Spleen (tissue), 7 donors: Measurements from ENCODE around the gene ACSF3.

Source experiments
- POLR2AphosphoS5 ChIP-seq, 3 donors: sonication (generic); formaldehyde crosslinking; IDR thresholded peaks; one replicate each; pipeline ENCODE4 v1.5.1; 2017; ENCODE audit warnings: antibody characterized with exemption in 3 of 3
- TF ChIP-seq, protein P1 (sequence below), 11 experiments: fragments of 200-600 bp in 7 of 11; fragments of 450-650 bp in 4 of 11; sonication (generic) in 4 of 11; IDR thresholded peaks in 8 of 11; conservative IDR thresholded peaks in 3 of 11; 1 replicate in 7 of 11; 2 replicates in 4 of 11; pipeline versions ENCODE4 v1.4.0 to v1.8.0; 2016 to 2021; ENCODE audit warnings: antibody characterized with exemption in 11 of 11, inconsistent platforms in 4 of 11, mild to moderate bottlenecking in 1 of 11
- donor health status: DM: no; HTN: no; CAD: no; lungs with moderate emphysema.
- donor health status: DM: no; HTN: no; CAD: no.
- donor health status: DM: no; HTN: no; CAD: no.

- TF ChIP-seq, protein P1, sequence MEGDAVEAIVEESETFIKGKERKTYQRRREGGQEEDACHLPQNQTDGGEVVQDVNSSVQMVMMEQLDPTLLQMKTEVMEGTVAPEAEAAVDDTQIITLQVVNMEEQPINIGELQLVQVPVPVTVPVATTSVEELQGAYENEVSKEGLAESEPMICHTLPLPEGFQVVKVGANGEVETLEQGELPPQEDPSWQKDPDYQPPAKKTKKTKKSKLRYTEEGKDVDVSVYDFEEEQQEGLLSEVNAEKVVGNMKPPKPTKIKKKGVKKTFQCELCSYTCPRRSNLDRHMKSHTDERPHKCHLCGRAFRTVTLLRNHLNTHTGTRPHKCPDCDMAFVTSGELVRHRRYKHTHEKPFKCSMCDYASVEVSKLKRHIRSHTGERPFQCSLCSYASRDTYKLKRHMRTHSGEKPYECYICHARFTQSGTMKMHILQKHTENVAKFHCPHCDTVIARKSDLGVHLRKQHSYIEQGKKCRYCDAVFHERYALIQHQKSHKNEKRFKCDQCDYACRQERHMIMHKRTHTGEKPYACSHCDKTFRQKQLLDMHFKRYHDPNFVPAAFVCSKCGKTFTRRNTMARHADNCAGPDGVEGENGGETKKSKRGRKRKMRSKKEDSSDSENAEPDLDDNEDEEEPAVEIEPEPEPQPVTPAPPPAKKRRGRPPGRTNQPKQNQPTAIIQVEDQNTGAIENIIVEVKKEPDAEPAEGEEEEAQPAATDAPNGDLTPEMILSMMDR (IDR thresholded peaks at IDR 0.05 in 8 of 11, conservative IDR thresholded peaks at IDR 0.05 in 3 of 11) = no peak
- TF ChIP-seq POLR2AphosphoS5 (IDR thresholded peaks at IDR 0.05) = no peak
These were observed 9.2 kb upstream of the ACSF3 start for GRCh38 chr16:89084411-89084810.
